IPS-NIHi7 (cell line): ENCODE measurements around the gene ACAP3.

Experiments used
- DNase-seq: peaks from one replicate; pipeline ENCODE4 v3.0.0; 2012; ENCODE audit warnings: mixed read lengths; ENCODE audit errors: extremely low spot score

The ACAP3 gene

GRCh38 chr1:1302951-1303509 lies 4.7 kb downstream of the ACAP3 start:
- DNase-seq: no peak

- no peak for DNase-seq
Observed at GRCh38 chr1:1302006-1302430, 5.7 kb downstream of the ACAP3 start.

DNA sequence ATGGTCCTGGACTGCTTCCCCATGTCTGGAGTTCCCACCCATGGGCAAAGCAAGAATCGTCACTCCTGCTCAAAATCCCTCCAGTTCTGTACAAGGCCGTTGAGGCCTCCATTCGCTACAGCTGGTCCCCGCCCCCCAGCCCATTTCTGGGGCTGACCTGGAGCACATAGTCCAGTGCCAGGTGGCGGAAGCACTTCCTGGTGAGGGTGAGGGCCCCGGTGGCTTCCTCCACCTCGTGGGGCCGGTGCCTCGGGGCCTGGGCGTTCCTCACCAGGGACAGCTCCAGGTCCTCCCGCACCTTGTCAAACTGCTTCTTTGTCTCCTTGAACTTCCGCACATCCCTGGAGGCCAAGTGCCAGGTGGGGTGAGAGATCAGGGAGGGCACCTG lies 7.4 kb downstream of the ACAP3 start:
- DNase-seq: no peak

GRCh38 chr1:1299686-1300351 lies 7.9 kb downstream of the ACAP3 start:
- no peak for DNase-seq

DNA sequence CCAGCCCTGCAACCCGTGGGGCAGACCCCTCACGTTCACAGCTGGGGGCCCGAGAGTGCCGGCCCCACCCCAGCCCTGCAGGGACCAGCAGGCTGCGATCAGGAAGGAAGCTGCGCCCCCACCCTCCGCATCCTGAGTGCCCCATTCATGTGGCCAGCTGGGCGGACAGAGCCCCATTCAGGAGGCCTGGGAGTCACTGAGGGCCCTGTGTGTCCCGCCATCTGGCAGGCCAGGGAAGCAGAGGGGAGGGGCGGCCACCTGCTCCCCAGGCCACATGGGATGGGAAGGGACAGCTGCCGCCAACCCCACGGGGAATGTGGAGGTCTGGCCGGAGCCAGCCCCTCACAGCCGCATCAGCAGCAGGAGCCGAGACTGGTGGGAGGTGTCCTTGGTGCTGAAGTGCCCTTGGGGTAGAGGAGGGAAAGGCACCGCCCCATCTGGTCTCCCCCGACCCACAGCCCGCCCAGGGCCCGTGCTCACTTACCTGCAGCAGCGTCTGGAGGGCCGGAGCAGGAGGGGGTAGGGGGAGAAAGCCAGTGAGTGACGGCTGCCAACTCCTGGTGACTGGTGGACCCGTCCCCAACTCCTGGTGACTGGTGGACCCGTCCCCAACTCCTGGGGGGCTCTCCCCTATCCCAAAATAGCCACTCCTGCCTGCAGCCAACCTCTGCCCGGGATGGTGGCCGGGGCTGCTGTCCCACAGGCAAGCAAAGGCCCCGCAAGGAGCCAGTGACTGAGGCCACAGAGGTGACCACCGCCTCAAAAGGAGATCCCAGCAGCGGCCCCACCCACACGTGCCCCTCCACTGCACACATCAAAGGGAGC lies 8.7 kb downstream of the ACAP3 start:
- peak; percentile 81 for DNase-seq

- DNase-seq: no peak
Observed at GRCh38 chr1:1297802-1298424, 9.8 kb downstream of the ACAP3 start.

GRCh38 chr1:1296070-1297061 lies 11.4 kb downstream of the ACAP3 start:
- no peak for DNase-seq

DNA sequence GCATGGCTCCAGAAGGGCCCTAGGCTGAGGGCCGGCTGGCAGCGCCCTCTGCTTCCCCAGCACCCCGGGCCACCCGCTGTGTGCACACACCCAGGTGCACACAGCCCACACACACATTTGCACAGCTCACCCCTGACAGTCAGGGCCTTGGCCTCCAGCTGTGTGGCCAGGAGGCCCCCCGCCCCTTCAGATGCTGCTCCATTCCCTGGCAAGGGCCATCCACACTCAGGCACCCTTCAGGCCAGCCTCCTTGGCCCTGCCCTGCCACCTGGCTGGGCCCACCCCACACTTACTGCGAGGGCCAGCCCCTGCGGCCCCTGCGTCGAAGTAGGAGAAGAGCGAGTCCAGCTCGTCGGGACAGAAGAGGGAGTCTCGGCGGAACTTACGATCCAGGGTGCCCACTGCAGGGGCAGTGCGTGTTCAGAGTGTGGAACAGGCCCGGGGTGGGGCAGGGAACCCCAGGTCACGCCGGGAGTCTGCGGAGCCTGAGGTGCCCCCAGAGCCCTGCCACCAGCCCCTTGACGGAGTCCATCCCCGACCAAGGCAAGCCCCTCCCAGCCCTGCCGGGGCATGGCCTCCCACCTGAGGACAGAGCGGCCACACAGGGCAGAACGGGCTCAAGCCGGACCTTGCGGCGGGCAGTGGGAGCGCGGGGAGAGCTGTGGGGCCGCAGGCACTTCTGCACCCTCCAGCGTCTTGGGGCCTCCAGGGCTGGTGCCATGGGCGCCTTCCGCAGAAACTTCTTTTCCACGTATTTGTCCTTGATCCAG lies 12.4 kb downstream of the ACAP3 start:
- DNase-seq: no peak

GRCh38 chr1:1294250-1294890 lies 13.4 kb downstream of the ACAP3 start:
- DNase-seq: no peak

DNA sequence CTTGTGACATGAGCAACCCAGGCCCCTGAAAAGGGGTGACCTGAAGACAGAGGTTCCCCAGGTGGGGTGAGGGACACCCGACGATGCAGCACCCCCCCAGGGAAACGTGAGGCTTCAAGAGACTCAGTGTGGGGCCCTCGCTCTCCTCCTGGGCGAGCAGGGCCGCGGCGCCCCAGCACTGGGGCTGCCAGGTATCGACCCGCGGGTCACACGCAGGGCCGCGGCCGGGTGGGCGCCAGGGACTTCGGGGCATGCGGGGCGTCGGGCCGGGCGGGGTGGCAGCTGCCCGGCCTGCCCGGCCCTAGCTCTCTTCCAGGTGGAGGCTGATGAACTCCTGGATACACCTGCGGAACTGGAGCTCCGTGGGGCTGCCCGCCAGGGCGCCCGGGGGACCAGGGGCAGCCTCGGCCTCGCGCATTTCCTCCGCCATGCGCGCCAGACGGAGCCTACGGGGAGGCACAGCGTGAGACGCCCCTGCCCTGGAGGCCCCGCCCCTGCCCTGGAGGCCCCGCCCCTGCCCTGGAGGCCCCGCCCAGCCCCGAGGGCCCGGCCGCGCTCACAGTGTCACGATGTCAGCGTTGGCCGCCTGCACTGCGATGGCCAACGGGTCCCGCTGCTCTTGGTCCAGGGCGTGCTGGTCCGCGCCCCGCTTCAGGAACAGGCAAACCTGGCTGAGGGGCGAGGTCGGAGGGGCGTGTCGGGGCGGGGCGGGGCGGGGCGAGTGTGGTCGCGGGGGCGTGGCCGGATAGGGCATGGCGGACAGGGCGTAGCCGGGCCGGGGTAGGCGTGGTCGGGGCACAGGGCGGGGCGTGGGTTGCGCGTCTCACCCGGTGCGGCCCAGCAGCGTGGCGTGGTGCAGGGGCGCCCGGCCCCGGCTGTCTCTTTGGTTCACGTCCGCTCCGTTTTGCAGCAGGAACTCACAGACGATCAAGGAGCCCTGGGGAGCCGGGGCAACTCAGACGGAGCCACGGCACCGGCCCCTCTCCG lies 14.2 kb downstream of the ACAP3 start:
- peak; percentile 89 for DNase-seq

- DNase-seq: no peak
Observed at GRCh38 chr1:1292851-1293250, 14.9 kb downstream of the ACAP3 start.

- no peak for DNase-seq
Observed at GRCh38 chr1:1292442-1292779, 15.3 kb downstream of the ACAP3 start.

GRCh38 chr1:1291548-1292441 lies 15.9 kb downstream of the ACAP3 start:
- DNase-seq: peak; percentile 84

- DNase-seq: no peak
Observed at GRCh38 chr1:1291023-1291528, 16.7 kb downstream of the ACAP3 start.

DNA sequence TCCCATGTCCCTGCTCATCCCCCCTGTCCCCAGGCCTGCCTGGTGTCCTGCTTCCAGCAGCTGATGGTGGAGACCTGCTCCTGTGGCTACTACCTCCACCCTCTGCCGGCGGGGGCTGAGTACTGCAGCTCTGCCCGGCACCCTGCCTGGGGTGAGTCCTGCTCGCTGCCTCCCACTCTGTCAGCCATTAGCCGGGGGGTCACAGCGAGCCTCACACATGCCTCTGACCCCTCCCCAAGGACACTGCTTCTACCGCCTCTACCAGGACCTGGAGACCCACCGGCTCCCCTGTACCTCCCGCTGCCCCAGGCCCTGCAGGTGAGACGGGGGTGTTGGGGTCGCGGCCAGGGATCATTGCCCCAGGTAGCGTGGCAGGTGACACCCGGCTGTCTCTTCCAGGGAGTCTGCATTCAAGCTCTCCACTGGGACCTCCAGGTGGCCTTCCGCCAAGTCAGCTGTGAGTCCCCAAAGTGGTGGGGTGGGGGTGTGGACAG lies 17.4 kb downstream of the ACAP3 start:
- peak; percentile 86 for DNase-seq

DNA sequence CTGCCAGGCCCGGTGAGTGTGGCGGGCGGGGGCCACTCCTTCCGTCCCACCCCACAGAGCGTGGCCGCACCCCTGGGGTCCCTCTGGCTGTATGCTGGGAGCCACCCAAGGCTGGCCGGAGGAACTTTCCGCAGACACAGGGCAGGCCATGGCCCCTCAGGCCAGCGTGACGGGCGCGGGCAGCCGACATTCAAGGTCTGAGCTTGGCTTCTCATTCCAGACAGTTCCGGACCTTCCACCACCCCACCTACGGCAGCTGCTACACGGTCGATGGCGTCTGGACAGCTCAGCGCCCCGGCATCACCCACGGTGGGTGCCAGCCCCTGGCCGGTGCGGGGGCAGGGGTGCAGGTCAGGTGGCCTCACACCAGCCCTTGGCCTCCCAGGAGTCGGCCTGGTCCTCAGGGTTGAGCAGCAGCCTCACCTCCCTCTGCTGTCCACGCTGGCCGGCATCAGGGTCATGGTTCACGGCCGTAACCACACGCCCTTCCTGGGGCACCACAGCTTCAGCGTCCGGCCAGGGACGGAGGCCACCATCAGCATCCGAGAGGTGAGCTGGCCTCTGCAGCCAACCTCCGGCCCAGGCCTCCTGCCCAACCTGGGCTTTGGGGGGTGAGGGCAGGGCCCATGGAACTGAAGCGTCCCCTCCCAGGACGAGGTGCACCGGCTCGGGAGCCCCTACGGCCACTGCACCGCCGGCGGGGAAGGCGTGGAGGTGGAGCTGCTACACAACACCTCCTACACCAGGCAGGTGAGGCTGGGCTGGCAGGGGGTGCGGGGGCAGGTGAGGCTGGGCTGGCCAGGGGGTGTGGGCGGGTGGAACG lies 20.2 kb downstream of the ACAP3 start:
- no peak for DNase-seq
